Stimulated activated CD4-positive, alpha-beta T cell treated with anti-CD3 and anti-CD28 coated beads, Interleukin-15, amount 100 ng/mL, for 1 hour (primary cell): ENCODE measurements around the gene MARCHF9.

ENCODE experiments used
- DNase-seq, 2 donors: peaks; one replicate each; pipeline ENCODE4 v3.0.0-alpha.2; 2020; ENCODE audit warnings: low read depth in 1 of 2, low spot score in 1 of 2

The MARCHF9 gene

GRCh38 chr12:57753756-57754337, 1.1 kb upstream of the MARCHF9 start:
- DNase-seq: no peak

DNA sequence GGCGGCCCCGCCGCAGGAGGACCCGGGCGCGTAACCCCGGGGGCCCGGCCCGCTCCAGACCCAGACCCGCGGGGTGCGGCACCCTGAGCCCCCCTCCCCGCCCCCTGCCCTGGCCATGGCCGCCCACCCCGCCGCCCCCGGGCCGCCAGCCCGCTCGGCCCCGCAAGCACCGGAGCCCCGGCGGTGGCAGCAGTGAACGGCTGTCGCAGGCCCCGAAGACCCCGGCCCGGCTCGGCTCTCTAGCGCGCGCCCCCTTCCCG, 221 bp downstream of the MARCHF9 start:
- DNase-seq: no peak

DNA sequence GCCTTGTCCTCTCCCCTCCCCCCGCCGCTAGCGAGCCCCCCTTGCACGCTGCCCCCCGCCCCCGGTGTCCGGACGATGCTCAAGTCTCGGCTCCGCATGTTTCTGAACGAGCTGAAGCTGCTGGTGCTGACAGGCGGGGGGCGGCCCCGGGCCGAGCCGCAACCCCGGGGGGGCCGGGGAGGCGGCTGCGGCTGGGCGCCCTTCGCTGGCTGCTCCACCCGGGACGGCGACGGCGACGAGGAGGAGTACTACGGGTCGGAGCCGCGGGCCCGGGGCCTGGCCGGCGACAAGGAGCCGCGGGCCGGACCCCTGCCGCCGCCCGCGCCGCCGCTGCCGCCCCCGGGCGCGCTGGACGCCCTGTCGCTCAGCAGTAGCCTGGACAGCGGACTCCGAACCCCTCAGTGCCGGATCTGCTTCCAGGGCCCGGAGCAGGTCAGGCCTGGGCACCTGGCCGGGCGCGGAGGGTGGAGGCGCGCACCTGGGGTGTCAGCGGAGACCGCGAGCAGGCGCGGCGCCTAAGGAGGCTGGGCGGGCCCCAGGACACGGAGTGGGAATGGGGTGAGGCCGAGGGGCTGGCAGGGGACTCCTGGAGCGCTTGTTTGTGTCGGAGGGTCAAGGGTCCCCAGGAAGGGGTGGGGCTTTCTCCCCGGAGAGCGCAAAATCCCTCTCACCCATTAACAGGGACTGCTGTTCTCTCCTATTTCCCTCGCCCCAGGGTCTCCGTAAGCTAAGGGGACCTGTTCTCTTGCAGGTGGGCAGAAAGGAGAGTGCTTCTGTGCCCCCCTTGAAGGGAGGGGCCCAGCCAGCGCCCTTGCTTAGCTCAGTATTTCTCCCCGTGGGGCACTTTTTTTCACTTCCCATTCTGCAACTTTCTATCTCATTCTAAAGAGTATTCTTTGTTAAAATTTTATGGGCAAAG, 810 bp downstream of the MARCHF9 start:
- no peak for DNase-seq

DNA sequence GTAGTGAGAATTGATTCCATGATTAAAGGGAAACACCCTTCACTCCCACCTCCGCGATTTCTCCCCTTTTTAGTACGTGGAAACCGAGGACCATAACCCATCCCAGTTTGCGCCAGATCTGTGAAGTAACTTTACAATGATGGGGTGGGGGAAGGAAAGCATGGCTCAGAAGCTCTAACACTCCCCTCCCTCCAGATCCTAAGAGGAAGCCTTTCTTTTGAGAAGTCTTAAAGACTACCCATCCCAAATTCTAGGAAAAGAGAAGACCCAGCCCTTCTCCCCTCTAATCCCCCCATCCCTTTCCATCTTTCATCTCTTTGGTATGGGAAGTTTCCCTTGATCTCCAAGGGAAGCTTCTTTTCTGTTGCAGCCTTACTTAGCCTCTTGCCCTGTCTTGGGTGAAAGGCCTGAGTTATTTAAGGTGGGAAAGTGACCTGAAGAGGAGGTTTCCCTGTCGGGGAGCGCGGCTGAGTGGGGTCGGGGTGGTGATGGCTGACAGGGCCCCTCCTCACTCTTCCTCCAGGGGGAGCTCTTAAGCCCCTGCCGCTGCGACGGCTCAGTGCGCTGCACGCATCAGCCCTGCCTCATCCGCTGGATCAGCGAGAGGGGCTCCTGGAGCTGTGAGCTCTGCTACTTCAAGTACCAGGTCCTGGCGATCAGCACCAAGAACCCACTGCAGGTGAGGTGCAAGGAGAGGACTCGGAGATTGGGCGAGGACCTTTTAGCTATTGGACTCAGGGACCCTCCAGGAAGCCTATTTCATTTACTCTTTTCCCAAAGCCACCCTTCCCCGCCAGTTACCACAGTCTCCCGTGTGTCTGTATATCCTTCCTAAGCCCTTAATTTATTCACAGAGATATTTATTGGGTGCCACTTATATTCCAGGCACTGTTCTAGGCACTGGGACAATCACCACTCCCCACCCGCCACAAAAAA, 1.8 kb downstream of the MARCHF9 start:
- DNase-seq: peak; percentile 56 to 59

DNA sequence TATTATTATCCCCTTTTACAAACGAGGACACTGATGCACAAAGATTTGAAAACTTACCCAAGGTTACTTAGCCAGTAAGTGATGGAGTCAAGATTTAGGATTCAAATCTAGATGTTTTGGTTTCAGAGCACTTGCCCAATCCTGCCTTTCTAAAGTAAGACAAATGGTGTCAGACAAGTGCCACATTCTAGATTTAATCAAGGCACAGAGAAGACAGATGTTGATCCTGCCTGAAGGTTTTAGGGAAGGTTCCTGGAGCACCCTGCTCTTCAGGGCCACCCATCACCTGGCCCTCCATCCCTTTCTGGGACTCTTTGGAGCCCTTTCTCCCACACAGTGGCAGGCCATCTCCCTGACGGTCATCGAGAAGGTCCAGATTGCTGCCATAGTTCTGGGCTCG, 2.9 kb downstream of the MARCHF9 start:
- no peak for DNase-seq

DNA sequence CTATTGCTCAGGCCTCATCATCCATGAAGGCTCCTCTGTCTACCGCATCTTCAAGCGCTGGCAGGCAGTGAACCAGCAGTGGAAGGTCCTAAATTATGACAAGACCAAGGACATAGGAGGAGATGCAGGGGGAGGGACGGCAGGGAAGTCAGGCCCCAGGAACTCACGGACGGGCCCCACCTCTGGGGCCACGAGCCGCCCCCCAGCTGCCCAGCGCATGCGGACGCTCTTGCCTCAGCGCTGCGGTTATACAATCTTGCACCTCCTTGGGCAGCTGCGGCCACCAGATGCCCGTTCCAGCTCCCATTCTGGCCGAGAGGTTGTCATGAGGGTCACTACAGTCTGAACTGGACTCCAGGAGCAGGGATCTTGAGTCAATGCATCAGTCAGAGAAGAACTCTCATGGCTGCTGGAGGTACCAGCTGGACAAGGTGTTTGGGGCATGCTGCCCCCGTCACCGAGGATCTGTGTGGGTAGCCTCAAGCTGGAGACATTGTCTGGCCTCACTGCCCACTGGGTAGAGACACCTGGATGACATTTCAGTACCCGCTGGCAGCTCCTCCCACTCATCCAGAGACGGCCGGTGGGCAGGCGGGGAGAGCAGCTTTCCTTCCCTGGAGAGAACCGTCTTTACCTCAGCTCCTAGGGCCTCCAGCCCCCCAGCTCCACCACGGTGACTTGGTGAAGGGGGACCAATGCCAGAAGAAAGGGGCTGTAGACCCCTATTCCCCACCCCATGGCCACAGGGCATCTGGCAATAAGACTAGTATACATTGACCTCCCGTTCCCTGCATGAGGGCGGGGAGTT, 3.9 kb downstream of the MARCHF9 start:
- DNase-seq: no peak

DNA sequence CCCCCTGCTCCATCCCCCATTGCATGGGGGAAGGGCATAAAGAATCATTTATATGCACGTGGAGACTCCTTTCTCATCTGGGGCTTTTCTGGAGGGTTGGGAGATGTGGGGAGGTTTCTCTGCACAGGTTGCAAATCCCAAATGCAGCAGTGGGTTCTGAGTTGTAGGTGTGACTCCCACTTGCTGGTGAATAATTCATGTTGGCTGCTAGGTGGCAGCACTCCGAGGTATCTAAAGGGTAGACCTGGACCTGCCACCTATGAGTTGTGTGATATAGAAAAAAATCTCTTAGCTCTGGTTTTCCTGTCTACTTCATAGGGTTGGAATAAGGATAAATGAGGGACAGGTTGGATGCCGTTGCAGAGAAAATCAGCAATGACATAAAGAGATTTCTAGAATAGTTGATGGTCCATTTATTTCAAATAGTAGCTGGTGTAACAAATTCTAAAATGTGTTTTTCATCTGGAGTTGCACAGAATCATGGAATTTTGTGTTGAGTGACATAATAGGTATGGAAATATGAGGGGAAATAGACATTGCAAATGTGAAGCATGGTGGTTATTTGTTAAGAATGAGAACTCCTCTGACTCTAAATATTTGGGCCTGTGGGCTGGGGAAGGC, 4.6 kb downstream of the MARCHF9 start:
- DNase-seq: no peak

- no peak for DNase-seq
These were observed 5.6 kb downstream of the MARCHF9 start for GRCh38 chr12:57760347-57760982.

DNA sequence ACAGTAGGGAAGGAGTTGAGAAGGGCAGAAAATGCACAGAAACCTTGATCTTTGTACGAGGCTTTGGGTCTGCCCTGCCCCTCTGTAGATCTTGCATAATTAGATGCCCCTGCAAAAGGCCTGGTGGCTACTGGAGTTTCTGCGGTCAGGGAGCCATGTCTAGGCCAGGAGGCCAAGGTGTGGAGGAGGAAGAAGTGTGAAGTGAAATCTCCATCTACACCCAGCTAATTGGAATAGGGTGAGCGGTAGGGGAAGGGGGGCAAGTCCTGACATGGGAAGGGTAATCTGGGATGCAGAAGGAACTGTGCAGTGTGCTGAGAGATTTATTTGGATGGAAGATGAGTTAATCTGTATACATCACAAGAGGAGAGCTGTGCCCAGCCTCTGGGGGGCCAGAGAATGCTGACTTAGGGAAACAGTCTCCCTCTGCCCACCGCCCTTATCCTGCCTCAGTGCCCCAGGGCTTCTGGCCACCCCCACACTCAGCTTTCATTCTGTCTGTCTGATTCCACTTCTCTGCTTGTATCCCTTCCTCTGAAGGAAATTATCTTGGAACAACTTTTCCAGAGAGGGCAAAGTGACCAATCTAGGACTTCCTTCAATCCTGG, 6.6 kb downstream of the MARCHF9 start:
- no peak for DNase-seq

DNA sequence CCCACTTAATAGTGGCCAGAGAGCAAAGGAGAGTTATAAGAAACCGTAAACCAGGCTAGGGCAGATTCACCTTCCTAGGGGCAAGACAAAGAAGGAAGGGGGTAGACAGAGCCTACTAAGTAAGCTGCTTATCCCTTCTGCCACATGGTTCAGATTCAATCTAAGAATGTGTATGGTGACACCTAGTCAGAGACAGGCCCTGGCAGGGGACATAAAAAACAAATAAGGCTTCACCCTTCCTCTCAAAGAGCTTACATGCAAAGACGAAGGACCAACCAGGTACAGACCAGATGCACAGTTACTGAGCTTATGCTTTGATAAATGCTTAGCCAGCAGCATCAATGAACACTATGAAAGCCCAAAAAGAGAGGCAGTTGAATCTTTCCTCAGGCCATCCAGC, 7.6 kb downstream of the MARCHF9 start:
- no peak for DNase-seq

DNA sequence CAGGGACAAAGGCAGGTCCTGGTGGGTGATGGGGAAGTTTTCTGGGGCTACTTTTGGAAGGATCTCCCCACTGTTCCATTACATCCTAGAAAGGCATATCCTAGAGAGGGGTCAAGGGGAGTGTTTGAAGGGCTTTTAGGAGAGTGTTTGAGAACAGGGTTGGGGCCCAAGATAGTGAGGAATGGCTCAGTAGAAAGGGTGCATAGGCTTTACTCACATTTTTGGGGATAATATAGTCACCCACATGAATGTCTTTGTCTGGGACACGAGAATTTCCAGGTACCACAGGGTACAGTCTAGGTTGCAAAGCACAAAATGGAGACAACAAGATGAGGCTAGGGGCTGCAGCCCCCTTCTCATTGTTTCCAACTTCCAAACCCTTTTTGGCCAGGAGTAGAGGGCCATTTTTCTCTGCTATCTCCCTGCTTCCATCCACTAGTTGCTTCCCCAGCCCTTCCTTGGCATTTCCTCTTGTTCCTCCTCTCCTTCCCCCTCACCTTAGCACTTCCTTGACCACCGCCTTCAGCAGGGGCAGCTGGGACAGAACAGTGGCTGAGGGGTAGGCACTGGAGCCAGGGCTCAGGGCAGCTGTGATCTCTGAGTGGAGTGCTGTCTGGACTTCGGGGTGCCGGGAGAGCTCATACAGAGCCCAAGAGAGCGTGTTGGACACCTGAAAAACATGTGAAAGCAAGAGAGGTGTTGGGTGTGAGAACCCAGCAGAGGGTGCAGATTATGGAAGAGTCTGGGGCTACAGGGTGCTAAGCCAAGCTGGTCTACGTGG, 9.2 kb downstream of the MARCHF9 start:
- no peak for DNase-seq

DNA sequence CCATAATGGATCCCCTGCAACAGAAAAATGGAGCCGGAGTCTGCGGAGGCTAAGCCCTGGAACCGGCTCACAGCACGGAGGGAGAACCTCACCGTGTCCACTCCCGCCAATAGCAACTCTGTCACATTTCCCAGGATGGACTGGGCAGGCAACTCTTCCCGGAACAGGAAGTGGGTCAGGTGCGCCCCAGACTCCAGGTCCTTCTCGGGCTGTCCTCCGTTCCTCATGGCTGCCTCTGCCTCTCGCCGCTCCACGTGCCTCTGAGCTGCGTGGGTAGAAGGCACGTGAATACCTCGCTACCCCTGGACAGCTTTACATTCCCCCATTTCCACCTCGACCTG, 9.7 kb downstream of the MARCHF9 start:
- DNase-seq: no peak

DNA sequence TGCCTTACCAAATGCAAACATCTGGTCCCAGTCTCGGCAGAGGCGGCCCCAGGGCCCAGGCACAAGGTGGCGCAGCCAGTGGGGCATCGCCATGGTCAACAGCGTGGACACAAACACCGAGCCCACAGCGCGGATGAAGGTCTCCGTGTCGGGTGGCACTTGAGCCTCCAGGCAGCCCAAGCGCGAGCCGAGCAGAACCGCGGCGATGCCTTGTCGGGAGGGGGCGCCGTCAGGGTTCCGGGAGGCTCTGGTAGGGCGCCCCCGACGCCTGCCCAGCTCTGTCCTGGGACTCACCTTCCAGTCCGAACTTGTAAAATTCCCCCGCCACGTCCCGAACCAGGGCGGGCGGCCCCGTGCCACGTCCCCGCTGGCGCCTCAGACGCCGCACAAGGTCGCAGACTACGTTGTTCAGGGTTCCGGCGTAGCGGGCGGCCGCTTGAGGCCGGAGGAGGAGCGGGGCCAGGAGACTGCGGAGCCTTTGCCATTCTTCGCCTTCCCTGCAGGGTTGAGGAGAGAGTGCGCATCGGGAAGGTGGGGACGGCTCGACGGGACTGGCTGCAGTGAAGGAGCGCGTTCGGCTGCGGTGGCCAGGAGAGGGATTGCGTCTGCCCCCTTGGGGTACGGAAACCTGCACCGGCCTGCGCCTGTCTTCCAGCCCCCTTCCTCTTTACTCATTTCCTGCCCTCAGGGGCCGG, 10.2 kb downstream of the MARCHF9 start:
- DNase-seq: no peak

DNA sequence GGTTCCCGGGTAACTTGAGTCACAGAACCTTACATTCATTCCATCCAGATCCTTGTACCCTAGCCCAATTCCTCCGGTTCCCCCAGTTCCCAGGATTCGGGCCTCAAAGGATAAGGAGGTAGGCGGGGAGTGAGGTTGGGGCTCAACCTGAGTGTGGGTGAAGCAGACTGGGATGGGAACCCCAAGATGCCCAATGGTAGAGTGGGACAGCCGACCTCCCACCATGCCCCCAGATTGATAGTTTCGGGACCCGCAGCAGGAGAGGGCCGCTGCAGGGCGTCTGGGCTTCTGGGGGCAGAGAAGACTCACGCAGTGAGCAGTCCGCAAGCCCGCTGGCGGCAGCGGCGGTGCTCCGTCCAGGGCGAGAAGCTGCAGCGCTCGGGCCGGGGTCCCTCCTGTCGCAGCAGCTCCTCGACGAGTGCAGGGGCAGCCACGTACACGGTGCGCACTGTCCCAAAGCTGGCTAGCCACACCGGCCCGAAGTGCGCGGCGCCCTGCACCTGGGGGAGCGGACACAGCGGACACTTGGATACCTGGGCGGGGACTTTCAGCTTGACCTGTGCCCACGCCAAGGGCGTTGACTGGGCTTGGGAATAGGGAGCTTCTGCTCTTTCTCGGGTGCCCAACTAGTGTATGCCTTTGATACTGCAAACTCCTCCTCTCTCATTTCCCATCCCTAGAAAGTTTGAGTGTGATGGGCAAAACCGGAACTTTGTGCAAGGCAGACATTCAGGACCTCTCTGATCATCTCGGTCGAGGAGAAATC, 11.0 kb downstream of the MARCHF9 start:
- no peak for DNase-seq

- DNase-seq: no peak
These were observed 11.8 kb downstream of the MARCHF9 start, which contains the start of gene CYP27B1 for GRCh38 chr12:57766464-57767304. TSS of gene CYP27B1 (minus strand) at chr12:57767078. CDS start at chr12:57767041, 37 bp downstream.

DNA sequence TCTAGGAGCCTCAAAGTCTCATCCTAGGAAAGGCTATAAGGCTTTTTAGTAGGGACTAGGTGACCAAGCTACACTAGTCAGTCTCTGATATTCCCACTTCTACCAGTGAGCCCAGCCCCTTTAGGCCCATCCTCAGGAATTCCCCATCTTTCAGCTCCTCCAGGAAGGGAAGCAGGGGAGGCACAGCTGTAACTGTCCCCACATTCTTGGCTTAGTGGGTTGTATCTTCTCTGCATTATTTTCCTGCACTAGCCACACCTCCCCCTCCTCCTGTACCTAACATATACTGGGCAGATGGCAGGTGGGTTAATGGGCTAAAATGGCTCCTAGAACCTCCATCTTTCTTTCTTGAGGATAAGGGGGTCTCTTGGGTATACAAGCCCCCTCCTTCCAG, 12.4 kb downstream of the MARCHF9 start:
- no peak for DNase-seq

- DNase-seq: no peak
These were observed 13.0 kb downstream of the MARCHF9 start for GRCh38 chr12:57767876-57768275.
